ENCODE measurements around the gene KDM7A. TPM values are rescaled to one million over a fixed set of nuclear protein-coding genes. Genes with fewer than 3 reads are reported as not detected.

The KDM7A gene
- total and polyA plus RNA-seq, 2 of the 8 experiments (the other 6 are each of a cell fraction or from before 2014, with no cell fraction given): 2.2 to 12.5 TPM

DNA sequence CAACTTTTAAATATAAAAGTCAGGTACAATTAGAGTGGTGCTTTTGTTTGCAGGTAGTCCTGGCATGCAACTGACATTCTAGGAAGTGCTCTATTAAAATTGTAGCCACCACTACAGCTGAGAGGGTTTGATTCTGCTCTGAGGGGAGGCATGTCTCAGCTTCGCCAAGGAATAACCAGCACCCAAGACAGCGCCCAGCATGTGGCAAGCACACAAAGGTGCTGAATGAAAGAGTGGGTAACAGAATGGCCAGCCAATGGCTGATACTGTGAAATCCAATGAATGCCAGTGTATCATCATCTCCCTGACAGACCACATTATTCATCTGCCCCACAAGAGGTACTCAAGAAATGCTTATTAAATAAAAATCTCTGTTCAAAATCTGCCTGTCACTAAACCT is 121.0 kb downstream of the KDM7A start:
- FAIRE-seq: no peak
- TF ChIP-seq SAP30 (IDR thresholded peaks at IDR 0.05; ENCODE audit: insufficient read depth, insufficient replicate concordance, low read length) (no peak), SIX5 (IDR thresholded peaks at IDR 0.05; ENCODE audit: low read depth, low read length) (no peak), NRF1 (IDR thresholded peaks at IDR 0.05; ENCODE audit: low read depth, low read length) (no peak), GABPA (IDR thresholded peaks at IDR 0.05; ENCODE audit: borderline replicate concordance, insufficient read depth, low read length) (no peak), SP2 (IDR thresholded peaks at IDR 0.05; ENCODE audit: low read length) (no peak), SUZ12 (IDR thresholded peaks at IDR 0.05; ENCODE audit: low read length) (no peak), CHD2 (IDR thresholded peaks at IDR 0.05; ENCODE audit: low read length) (no peak), CREB1 (IDR thresholded peaks at IDR 0.05) (no peak), EP300 (IDR thresholded peaks at IDR 0.05; ENCODE audit: borderline replicate concordance in 1 of 2, low read depth in 2 of 2, low read length in 2 of 2) (no peak), JUND (IDR thresholded peaks at IDR 0.05; ENCODE audit: low read length) (no peak), TBP (IDR thresholded peaks at IDR 0.05; ENCODE audit: low read depth, low read length) (no peak), JUN (IDR thresholded peaks at IDR 0.05; ENCODE audit: low read depth, low read length) (no peak), CBX5 (IDR thresholded peaks at IDR 0.05; ENCODE audit: low read depth, low read length) (no peak), TAF1 (IDR thresholded peaks at IDR 0.05; ENCODE audit: low read depth, low read length) (no peak)
- TF ChIP-seq, protein P1, sequence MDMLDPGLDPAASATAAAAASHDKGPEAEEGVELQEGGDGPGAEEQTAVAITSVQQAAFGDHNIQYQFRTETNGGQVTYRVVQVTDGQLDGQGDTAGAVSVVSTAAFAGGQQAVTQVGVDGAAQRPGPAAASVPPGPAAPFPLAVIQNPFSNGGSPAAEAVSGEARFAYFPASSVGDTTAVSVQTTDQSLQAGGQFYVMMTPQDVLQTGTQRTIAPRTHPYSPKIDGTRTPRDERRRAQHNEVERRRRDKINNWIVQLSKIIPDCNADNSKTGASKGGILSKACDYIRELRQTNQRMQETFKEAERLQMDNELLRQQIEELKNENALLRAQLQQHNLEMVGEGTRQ (IDR thresholded peaks at IDR 0.05; ENCODE audit: low read length): no peak

More for the DNA sequence above, 121.0 kb downstream of the KDM7A start:
- no peak overlapping the region for H2BK15ac ChIP-seq (ENCODE audit: low read length)
- H3K4me1 ChIP-seq (replicated peaks in 1 of 4; ENCODE audit: control insufficient read depth in 3 of 4, insufficient read depth in 4 of 4, low read length in 3 of 4): no peaks in the 10 kb centered on the region
- H3K79me2 ChIP-seq (ENCODE audit: control insufficient read depth in 1 of 2, insufficient read depth in 2 of 2, low read length in 2 of 2): no peaks in the 10 kb centered on the region
- no peak overlapping the region for H2AK5ac ChIP-seq (ENCODE audit: low read depth, low read length)
- 100% methylated on average over 2 of the region's 2 CpGs; no CpG with 5 or more reads in 1 of the 2 experiments for WGBS, 2 experiments (ENCODE audit: extremely low coverage in 1 of 2, insufficient coverage in 1 of 2, insufficient read length in 1 of 2, insufficient replicate concordance in 2 of 2, low coverage in 1 of 2, low lambda C conversion rate in 2 of 2, missing lambda C conversion rate in 1 of 2)
- no peak overlapping the region for H3K9ac ChIP-seq (replicated peaks in 1 of 4; ENCODE audit: extremely low read depth in 1 of 4, low read depth in 3 of 4, low read length in 3 of 4)
- no peaks in the 10 kb centered on the region for H3K79me1 ChIP-seq (ENCODE audit: low read depth, low read length)
- no peak overlapping the region for H2AFZ ChIP-seq (ENCODE audit: low read length)
- H4K8ac ChIP-seq (ENCODE audit: extremely low read depth, insufficient read depth, low read length): no peak overlapping the region
- no peak overlapping the region for H3K27ac ChIP-seq (ENCODE audit: low read depth, low read length)
- H3K14ac ChIP-seq (ENCODE audit: insufficient read length): no peak overlapping the region
- peaks cover 0 to 2% (median 0%) of the 10 kb centered on the region in 4 experiments; a peak in 1 of 7 replicates for H3K27me3 ChIP-seq (replicated peaks in 1 of 4; ENCODE audit: control insufficient read depth in 3 of 4, extremely low read depth in 1 of 4, insufficient read depth in 3 of 4, low read length in 3 of 4)
- no peak overlapping the region for H3K23ac ChIP-seq (ENCODE audit: insufficient read length)
- H3K4ac ChIP-seq (replicated peaks; ENCODE audit: insufficient read length, low read depth, low read length): no peak overlapping the region
- ChIA-PET POLR2A (ENCODE audit: partially characterized antibody) (no interaction called here), CTCF (ENCODE audit: partially characterized antibody) (interaction anchor here (1.4 to 1.6 kb wide), 2 partner anchors 50 to 454 kb away, joined by 3 to 5 read pairs; no protein-coding TSS in a partner anchor)
- H3K9me3 ChIP-seq (ENCODE audit: insufficient read depth in 2 of 2, low read depth in 1 of 2, low read length in 1 of 2): no peaks in the 10 kb centered on the region
- peaks cover 0 to 2% of the 10 kb centered on the region in 2 experiments for H4K20me1 ChIP-seq (replicated peaks in 1 of 2; ENCODE audit: control insufficient read depth in 1 of 2, insufficient read depth in 2 of 2, low read length in 2 of 2)
- no peak overlapping the region for H4K91ac ChIP-seq (replicated peaks; ENCODE audit: insufficient read length, low read length)
- H3K4me2 ChIP-seq (ENCODE audit: insufficient read depth in 1 of 2, low read depth in 2 of 2, low read length in 2 of 2): no peak overlapping the region
- H3K18ac ChIP-seq (ENCODE audit: extremely low read depth, low read length): no peak overlapping the region
- H2BK120ac ChIP-seq (replicated peaks; ENCODE audit: low read depth, low read length): no peak overlapping the region
- no peak for DNase-seq (ENCODE audit: low read depth in 1 of 2, low spot score in 2 of 2)
- no peak overlapping the region for H2BK5ac ChIP-seq (ENCODE audit: low read depth, low read length)
- no peak overlapping the region for H2BK12ac ChIP-seq (ENCODE audit: low read depth, low read length)
- H3K23me2 ChIP-seq (ENCODE audit: low read depth, low read length): no peaks in the 10 kb centered on the region
- no peaks in the 10 kb centered on the region for H3K36me3 ChIP-seq (ENCODE audit: control insufficient read depth in 2 of 4, insufficient read depth in 4 of 4, low read length in 3 of 4)
- no peak overlapping the region for H2BK20ac ChIP-seq (ENCODE audit: low read length)
- no peak overlapping the region for H4K5ac ChIP-seq (ENCODE audit: insufficient read length, low read depth, low read length)
- H3K4me3 ChIP-seq (ENCODE audit: extremely low read depth in 1 of 4, insufficient read depth in 2 of 4, low read depth in 3 of 4, low read length in 4 of 4): no peak overlapping the region
- H3K56ac ChIP-seq (replicated peaks; ENCODE audit: insufficient read length, low read depth, low read length): no peak overlapping the region
